Adrenal gland (tissue), 12 donors: Measurements from ENCODE around the gene RAB10. TPM values are rescaled to one million over a fixed set of nuclear protein-coding genes. Genes with fewer than 3 reads are reported as not detected.
A peak's percentile ranks its signal among the peaks of the same experiment; 100 is the strongest.

Experiments used
- DNase-seq, 7 donors: peaks; one replicate each; pipeline ENCODE4 v3.0.0-alpha.2; 2019 to 2020
- H3K27ac ChIP-seq, 5 donors: fragments of 200-600 bp; sonication (generic) in 4 of 5; 1 replicate in 3 of 5; 2 replicates in 2 of 5; pipeline versions ENCODE4 v1.5.1 to v1.8.0; 2016 to 2020; ENCODE audit warnings: mild to moderate bottlenecking in 1 of 5
- H3K27me3 ChIP-seq: fragments of 200-600 bp; 2 replicates; pipeline ENCODE4 v1.8.0; 2021
- H3K36me3 ChIP-seq, 2 donors: fragments of 200-600 bp; replicated peaks in 1 of 2; 1 replicate in 1 of 2; 2 replicates in 1 of 2; pipeline versions ENCODE4 v1.5.1 to v1.8.0; 2018 to 2022
- H3K4me1 ChIP-seq, 2 donors: fragments of 200-600 bp; replicated peaks in 1 of 2; 1 replicate in 1 of 2; 2 replicates in 1 of 2; pipeline versions ENCODE4 v1.5.1 to v1.8.0; 2018 to 2021
- H3K4me3 ChIP-seq, 4 donors: fragments of 200-600 bp; sonication (generic) in 3 of 4; one replicate each; pipeline ENCODE4 v1.5.1; 2016 to 2018
- H3K9me3 ChIP-seq, 3 donors: fragments of 200-600 bp; sonication (generic) in 1 of 3; replicated peaks in 1 of 3; 1 replicate in 2 of 3; 2 replicates in 1 of 3; pipeline versions ENCODE4 v1.5.1 to v1.8.0; 2016 to 2021
- POLR2A ChIP-seq, 2 donors: fragments of 450-650 bp; IDR thresholded peaks; one replicate each; pipeline ENCODE4 v1.6.1; 2017; ENCODE audit warnings: antibody characterized with exemption in 2 of 2, mild to moderate bottlenecking in 2 of 2, moderate library complexity in 1 of 2
- WGBS, 4 donors: extraction: QIAGEN DNeasy Blood & Tissue Kit in 2 of 4; methylation state at CpG; one replicate each; pipeline versions ENCODE4 v1.1.5 to v1.1.7; 2013 to 2017; 5-methylcytosine and 5-hydroxymethylcytosine counted together
- intact Hi-C, 2 donors: fragments of 100-400 bp; cut with DNase I; formaldehyde crosslinking; loops; one replicate each; pipeline versions ENCODE4 v1.14.1 to v1.15.0; 2022 to 2023
- polyA plus RNA-seq, 3 donors: library from polyadenylated mRNA; stranded (reverse); fragments of 200-250 nt in 2 of 3; fragments of 350-450 nt in 1 of 3; fragmentation: Illumina TruSeq in 1 of 3; extraction: RNeasy Lipid Tissue Mini Kit (QIAGEN cat#74804) in 1 of 3; gene quantifications; one replicate each; pipeline ENCODE4 v1.2.3, GENCODE V29; 2013 to 2014
- total RNA-seq, 9 donors: library from RNA; depleted of rRNA in 4 of 9; stranded (reverse); fragments of >200 nt in 4 of 9; fragments of 120-200 nt in 1 of 9; fragmentation: NEBNext Ultra II Directional in 1 of 9; extraction: Animal tissue kit (Norgen Biotek cat#: 25700) in 1 of 9; gene quantifications; one replicate each; pipeline versions ENCODE4 v1.1.0 to v1.2.4, GENCODE V29; 2013 to 2023
- TF ChIP-seq, protein P1 (sequence below), 6 experiments: fragments of 450-650 bp in 4 of 6; fragments of 200-600 bp in 2 of 6; sonication (generic) in 1 of 6; IDR thresholded peaks; 1 replicate in 5 of 6; 2 replicates in 1 of 6; pipeline versions ENCODE4 v1.5.1 to v1.8.0; 2016 to 2021; ENCODE audit warnings: antibody characterized with exemption in 6 of 6, mild to moderate bottlenecking in 2 of 6, moderate library complexity in 1 of 6
- donor health status: healthy with polysubstance abuse.
- donor health status: Bipolar disorder and iron deficiency.
- donor health status: DM: yes; HTN: yes; CAD: no.
- donor health status: DM: no; HTN: no; CAD: no.
- donor health status: DM: no; HTN: no; CAD: no.
- donor health status: DM: yes; HTN: yes; CAD: no.

The RAB10 gene
- total and polyA plus RNA-seq, 12 donors: 31.8 to 369 (median 153) TPM

DNA sequence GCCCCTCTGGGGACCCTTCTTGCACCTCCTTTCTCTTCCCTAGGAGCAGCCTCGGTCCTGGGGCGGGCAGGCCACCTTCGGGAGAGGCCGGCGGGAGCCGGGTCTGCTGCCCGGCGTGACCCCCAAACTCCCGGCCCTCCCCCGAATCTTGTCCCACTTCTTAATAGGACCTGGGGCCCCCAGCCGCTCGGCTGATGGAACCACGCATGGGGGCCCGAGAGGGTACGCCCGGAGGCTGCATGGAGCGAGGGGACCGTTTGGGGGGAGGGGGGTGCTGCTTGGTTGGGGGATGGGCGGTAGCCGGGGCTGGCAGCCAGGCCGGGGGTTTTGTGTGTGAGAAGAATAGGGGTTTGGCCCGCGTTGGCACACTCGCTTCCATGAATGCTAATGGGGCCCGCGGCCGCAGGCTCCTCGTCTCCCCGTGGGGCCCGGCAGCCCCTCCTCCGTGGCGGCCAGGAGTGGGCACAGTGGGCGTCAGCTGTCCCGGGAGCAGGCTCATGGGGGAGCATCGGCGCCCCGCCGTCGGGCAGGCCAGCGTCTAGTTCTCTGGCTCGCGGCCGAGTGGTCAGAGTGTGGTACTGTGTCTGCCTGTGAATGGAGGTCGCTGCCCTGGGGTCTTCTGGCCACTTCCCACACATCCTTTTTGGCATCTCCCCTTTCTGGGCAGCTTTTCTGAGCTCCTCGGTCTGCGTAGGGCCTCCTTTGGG is 140.0 kb downstream of the RAB10 start:
- intact Hi-C loops: no loop called here
- no peaks in the 10 kb centered on the region for H3K36me3 ChIP-seq
- peaks cover 5 to 9% of the 10 kb centered on the region in 2 donors for H3K4me1 ChIP-seq
- no peak overlapping the region for H3K27ac ChIP-seq
- peaks cover 14% of the 10 kb centered on the region for H3K27me3 ChIP-seq
- WGBS, 4 donors: 30 to 64% (median 39%) methylated on average over 5 to 46 of the region's 46 CpGs
- TF ChIP-seq POLR2A (IDR thresholded peaks at IDR 0.05): no peak
- TF ChIP-seq, protein P1, sequence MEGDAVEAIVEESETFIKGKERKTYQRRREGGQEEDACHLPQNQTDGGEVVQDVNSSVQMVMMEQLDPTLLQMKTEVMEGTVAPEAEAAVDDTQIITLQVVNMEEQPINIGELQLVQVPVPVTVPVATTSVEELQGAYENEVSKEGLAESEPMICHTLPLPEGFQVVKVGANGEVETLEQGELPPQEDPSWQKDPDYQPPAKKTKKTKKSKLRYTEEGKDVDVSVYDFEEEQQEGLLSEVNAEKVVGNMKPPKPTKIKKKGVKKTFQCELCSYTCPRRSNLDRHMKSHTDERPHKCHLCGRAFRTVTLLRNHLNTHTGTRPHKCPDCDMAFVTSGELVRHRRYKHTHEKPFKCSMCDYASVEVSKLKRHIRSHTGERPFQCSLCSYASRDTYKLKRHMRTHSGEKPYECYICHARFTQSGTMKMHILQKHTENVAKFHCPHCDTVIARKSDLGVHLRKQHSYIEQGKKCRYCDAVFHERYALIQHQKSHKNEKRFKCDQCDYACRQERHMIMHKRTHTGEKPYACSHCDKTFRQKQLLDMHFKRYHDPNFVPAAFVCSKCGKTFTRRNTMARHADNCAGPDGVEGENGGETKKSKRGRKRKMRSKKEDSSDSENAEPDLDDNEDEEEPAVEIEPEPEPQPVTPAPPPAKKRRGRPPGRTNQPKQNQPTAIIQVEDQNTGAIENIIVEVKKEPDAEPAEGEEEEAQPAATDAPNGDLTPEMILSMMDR (IDR thresholded peaks at IDR 0.05): no peak
- DNase-seq: peak in 1 of 7 donors; percentile 49
- peak overlapping the region in 1 of 4 donors; percentile 59 for H3K4me3 ChIP-seq
- no peaks in the 10 kb centered on the region for H3K9me3 ChIP-seq

DNA sequence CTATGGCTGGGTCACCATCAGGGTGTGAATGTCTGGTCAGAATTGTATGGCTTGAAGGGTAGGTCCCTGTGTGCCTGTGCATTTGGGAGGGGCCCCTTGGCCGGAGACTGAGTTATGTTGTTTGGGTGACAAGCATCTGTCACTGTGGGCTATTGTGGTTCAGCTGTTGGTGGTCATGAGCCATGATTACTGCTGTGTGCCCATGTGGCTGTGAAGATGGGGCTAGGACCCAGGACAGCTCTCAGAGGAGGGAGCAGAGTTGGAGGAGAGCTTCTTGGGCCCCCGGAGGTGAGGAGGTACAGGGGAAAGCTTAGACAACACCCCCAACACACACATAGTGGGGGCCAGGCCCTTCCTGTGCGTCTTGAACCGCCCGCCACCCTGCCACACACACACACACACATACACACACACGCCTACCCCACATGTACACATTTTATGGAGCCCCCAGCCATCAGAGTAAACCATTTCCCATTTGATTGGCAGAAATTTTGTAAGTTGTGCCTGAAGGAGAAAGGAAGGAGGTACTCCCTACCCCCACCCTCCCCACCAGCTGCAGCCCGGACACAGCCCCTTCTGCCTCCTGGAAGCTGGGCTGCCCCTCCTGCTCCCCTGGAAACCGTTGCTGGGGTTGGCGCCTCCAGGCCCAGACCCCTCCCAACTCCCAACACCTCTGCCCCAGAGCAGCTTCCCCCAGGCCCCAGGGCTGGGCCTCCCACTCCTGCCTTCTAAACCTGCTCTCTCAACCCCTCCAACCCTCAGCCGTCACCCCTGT is 141.0 kb downstream of the RAB10 start:
- TF ChIP-seq POLR2A (IDR thresholded peaks at IDR 0.05): no peak
- TF ChIP-seq, protein P1 (IDR thresholded peaks at IDR 0.05): no peak

DNA sequence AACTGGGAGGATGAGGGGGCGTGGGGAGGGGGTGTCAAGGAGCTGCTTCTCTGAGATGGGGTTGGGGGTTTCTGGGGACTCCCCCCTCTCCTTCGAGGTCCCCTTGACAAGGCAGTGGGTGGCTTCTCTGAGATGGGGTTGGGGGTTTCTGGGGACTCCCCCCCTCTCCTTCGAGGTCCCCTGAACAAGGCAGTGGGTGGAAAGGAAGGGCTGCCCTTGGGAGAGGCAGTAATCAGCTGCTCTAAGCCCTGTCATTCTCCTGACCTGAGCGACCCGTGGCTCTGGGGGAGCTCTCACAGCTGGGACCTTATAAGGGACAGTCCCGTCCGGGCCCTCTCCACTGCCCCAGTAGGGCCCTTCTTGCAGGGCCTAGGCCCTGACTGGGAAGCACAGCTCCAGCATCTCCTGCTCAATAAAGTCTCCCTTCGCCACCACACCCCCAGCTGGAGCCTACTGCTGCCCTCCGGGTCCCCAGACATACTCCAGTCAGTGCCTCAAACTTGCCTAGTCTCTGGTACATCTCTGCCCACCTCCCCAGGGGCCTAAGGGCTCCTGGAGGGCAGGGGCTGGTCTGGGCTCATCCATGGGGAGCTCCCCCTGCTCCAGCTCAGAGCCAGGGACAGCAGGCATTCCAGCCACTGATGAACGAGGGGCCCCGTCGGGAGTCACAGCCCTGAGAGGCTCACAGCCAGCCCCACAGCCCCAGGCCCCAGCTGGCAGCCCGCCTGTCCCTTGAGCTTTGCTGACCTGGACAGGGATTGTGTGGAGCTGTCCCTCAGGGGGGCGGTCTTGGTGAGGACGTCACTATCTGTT is 141.8 kb downstream of the RAB10 start:
- no peak overlapping the region for H3K27ac ChIP-seq
- DNase-seq: peak in 2 of 7 donors; percentile 11 to 33
- H3K4me1 ChIP-seq: peaks cover 5 to 15% of the 10 kb centered on the region in 2 donors
- peaks cover 14% of the 10 kb centered on the region for H3K27me3 ChIP-seq
- H3K36me3 ChIP-seq: no peaks in the 10 kb centered on the region
- 60 to 85% (median 74%) methylated on average over 6 to 15 of the region's 15 CpGs for WGBS, 4 donors
- no peak overlapping the region for H3K4me3 ChIP-seq
- intact Hi-C loops: no loop called here
- TF ChIP-seq, protein P1 (IDR thresholded peaks at IDR 0.05): no peak
- no peak for TF ChIP-seq POLR2A (IDR thresholded peaks at IDR 0.05)
- H3K9me3 ChIP-seq: no peaks in the 10 kb centered on the region

More for the DNA sequence above, 141.0 kb downstream of the RAB10 start:
- Histone ChIP-seq H3K4me1 (peaks cover 5 to 15% of the 10 kb centered on the region in 2 donors), H3K27ac (no peak overlapping the region), H3K27me3 (peaks cover 14% of the 10 kb centered on the region), H3K9me3 (no peaks in the 10 kb centered on the region), H3K4me3 (no peak overlapping the region), H3K36me3 (no peaks in the 10 kb centered on the region)
- peak in 1 of 7 donors; percentile 46 for DNase-seq
- intact Hi-C loops: no loop called here
- 72 to 86% (median 83%) methylated on average over 9 to 10 of the region's 10 CpGs for WGBS, 4 donors

DNA sequence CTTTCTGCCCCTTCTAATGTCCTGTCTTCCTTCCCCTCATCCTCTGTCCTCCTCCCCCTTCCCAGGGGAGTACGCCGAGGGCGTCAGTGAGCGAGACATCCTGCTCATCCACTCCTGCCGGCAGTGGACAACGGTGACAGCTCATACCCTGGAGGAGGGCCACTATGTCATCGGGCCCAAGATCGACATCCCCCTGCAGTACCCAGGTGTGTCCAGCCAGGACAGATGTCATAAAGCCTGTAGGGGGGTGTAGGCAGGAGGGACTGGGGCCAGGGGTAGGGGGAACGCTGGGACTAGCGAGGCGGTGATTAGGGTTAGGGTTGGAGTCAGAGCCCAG is 142.4 kb downstream of the RAB10 start:
- H3K27me3 ChIP-seq: peaks cover 14% of the 10 kb centered on the region
- TF ChIP-seq, protein P1 (IDR thresholded peaks at IDR 0.05): no peak
- TF ChIP-seq POLR2A (IDR thresholded peaks at IDR 0.05): no peak

More for the DNA sequence above, 142.4 kb downstream of the RAB10 start:
- 78 to 91% (median 86%) methylated on average over 8 to 11 of the region's 11 CpGs for WGBS, 4 donors
- H3K27ac ChIP-seq: no peak overlapping the region
- no peaks in the 10 kb centered on the region for H3K9me3 ChIP-seq
- DNase-seq: peak in 1 of 7 donors; percentile 45
- no peaks in the 10 kb centered on the region for H3K36me3 ChIP-seq
- intact Hi-C loops: no loop called here
- no peak overlapping the region for H3K4me3 ChIP-seq
- peaks cover 5 to 15% of the 10 kb centered on the region in 2 donors for H3K4me1 ChIP-seq
